Measurements from ENCODE around the gene PTPRG. TPM values are rescaled to one million over a fixed set of nuclear protein-coding genes. Genes with fewer than 3 reads are reported as not detected.

The PTPRG gene
- total RNA-seq, 2 experiments from 2014 or later = 0.03 to 0.05 TPM

DNA sequence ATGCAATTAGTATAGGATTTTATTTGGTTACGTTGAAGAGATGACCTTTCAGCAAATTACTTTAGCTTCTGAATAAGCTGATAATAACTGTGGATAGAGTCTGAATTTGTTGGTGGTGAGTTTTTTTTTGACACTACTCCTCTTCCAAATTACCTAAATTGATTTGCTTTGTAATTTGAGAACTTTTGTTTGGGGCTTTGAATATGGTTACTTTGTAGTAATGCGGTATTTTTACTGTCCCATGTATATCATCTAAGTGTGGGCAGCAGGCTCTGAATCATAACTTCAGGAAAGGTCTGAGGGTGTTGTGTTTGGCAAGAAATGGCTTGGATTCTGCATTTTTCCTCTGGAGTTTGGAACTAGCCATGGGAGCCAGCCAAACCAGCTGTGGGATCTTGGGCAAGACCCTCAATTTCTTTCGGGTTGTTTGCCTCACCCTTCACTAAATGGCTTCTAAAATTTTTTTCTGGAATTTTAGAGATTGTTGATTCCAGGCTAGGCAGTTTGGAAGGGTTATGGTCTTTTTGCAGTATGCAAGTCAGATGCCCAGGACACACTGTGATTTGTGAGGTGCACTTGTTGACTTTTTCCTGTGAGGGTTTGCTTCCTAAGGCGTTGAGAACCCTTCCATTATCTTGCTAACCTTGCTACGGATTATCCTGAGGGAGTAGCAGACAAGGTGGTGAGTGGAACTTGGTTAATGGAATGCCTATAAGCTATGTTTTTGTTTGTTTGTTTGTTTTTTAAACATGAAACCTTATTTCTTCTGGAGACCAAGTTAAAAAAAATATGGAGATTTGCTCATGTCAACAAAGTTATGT, 10.4 kb downstream of the PTPRG start:
- H3K4me1 ChIP-seq (ENCODE audit: insufficient read depth, low read length) = no peaks in the 10 kb centered on the region

DNA sequence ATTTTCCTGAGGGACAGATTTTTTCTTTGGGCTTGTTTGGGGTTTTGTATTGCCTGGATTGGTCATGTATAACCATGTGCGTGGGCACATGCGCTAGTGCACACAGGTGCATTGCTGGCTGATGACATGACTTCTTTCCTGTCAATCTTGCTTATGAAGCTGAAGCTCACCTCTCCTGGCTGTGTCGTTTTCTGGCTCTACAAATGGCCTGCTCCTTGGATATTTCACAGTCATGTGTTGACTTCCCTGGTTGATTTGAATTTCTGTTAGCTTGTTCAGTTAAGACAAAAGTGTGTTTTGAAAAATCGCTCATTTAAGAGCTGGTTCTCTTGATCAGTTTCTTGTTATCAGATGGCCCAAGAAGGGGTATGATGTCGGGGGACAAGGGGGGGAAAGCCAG, 11.5 kb downstream of the PTPRG start:
- no peaks in the 10 kb centered on the region for H3K4me1 ChIP-seq (ENCODE audit: insufficient read depth, low read length)
- no peaks in the 10 kb centered on the region for H3K27me3 ChIP-seq (ENCODE audit: control insufficient read depth in 1 of 2, insufficient read depth in 2 of 2, low read length in 2 of 2)
- H3K27ac ChIP-seq (ENCODE audit: low read depth in 1 of 2, low read length in 2 of 2) = no peak overlapping the region
- CTCF ChIA-PET = no interaction called here
- H3K36me3 ChIP-seq (ENCODE audit: insufficient read depth, low read length) = no peaks in the 10 kb centered on the region
- H3K9me3 ChIP-seq (ENCODE audit: control insufficient read depth in 1 of 2, insufficient read depth in 1 of 2, low read length in 2 of 2) = no peaks in the 10 kb centered on the region
- H3K4me1 Mint-ChIP-seq (ENCODE audit: low read depth) = no peaks in the 10 kb centered on the region
- TF ChIP-seq, protein P1, sequence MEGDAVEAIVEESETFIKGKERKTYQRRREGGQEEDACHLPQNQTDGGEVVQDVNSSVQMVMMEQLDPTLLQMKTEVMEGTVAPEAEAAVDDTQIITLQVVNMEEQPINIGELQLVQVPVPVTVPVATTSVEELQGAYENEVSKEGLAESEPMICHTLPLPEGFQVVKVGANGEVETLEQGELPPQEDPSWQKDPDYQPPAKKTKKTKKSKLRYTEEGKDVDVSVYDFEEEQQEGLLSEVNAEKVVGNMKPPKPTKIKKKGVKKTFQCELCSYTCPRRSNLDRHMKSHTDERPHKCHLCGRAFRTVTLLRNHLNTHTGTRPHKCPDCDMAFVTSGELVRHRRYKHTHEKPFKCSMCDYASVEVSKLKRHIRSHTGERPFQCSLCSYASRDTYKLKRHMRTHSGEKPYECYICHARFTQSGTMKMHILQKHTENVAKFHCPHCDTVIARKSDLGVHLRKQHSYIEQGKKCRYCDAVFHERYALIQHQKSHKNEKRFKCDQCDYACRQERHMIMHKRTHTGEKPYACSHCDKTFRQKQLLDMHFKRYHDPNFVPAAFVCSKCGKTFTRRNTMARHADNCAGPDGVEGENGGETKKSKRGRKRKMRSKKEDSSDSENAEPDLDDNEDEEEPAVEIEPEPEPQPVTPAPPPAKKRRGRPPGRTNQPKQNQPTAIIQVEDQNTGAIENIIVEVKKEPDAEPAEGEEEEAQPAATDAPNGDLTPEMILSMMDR (IDR thresholded peaks at IDR 0.05) = no peak
- intact Hi-C loops (cut with DNase I, micrococcal nuclease) = no loop called here
- H3K4me3 ChIP-seq (ENCODE audit: low read length) = no peak overlapping the region
- no peak overlapping the region for H3K4me3 Mint-ChIP-seq
- peaks cover 18% of the 10 kb centered on the region for H3K27me3 Mint-ChIP-seq
- H3K36me3 Mint-ChIP-seq (ENCODE audit: low read depth) = no peaks in the 10 kb centered on the region
- no peak for ATAC-seq (ENCODE audit: poor library complexity)
- POLR2A ChIA-PET = no interaction called here
- H3K27ac Mint-ChIP-seq = no peak overlapping the region
- peaks cover 3% of the 10 kb centered on the region for H3K9me3 Mint-ChIP-seq
- no peak for DNase-seq

More for the DNA sequence above, 10.4 kb downstream of the PTPRG start:
- Histone ChIP-seq H3K9me3 (ENCODE audit: control insufficient read depth in 1 of 2, insufficient read depth in 1 of 2, low read length in 2 of 2) (no peaks in the 10 kb centered on the region), H3K4me3 (ENCODE audit: low read length) (no peak overlapping the region), H3K27me3 (ENCODE audit: control insufficient read depth in 1 of 2, insufficient read depth in 2 of 2, low read length in 2 of 2) (no peaks in the 10 kb centered on the region), H3K27ac (ENCODE audit: low read depth in 1 of 2, low read length in 2 of 2) (no peak overlapping the region), H3K36me3 (ENCODE audit: insufficient read depth, low read length) (no peaks in the 10 kb centered on the region)
- H3K36me3 Mint-ChIP-seq (ENCODE audit: low read depth) = no peaks in the 10 kb centered on the region
- no peak overlapping the region for H3K27ac Mint-ChIP-seq
- intact Hi-C loops (cut with DNase I, micrococcal nuclease) = no loop called here
- ChIA-PET POLR2A (no interaction called here), CTCF (no interaction called here)
- no peak overlapping the region for H3K4me3 Mint-ChIP-seq
- H3K4me1 Mint-ChIP-seq (ENCODE audit: low read depth) = no peaks in the 10 kb centered on the region
- H3K9me3 Mint-ChIP-seq = peaks cover 3% of the 10 kb centered on the region
- ATAC-seq (ENCODE audit: poor library complexity) = no peak
- H3K27me3 Mint-ChIP-seq = peaks cover 23% of the 10 kb centered on the region
- TF ChIP-seq, protein P1 (IDR thresholded peaks at IDR 0.05) = no peak
- no peak for DNase-seq

DNA sequence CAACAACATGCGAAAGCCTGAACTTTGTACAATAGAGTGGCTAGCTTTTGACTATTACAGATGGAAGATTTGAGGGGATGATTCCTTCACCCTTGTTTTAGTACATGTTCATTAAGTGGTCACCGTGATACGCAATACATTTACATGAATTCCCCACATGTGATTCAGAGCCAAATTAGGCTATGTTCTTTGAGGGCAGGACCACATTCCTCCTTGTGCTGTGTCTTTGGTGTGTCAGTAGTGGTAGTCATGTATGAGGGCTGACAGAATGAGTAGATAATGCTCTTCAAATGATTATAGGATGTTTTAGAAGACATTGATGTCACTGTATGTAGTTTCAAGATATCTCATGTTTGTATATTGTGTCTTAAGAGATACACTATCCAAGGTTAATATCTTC, 12.1 kb downstream of the PTPRG start:
- Mint-ChIP-seq H3K4me1 (ENCODE audit: low read depth) (no peaks in the 10 kb centered on the region), H3K36me3 (ENCODE audit: low read depth) (no peaks in the 10 kb centered on the region), H3K27me3 (peaks cover 14% of the 10 kb centered on the region), H3K4me3 (no peak overlapping the region), H3K9me3 (peaks cover 3% of the 10 kb centered on the region), H3K27ac (no peak overlapping the region)
- DNase-seq (no peak), ATAC-seq (ENCODE audit: poor library complexity) (no peak)
- Histone ChIP-seq H3K4me3 (ENCODE audit: low read length) (no peak overlapping the region), H3K36me3 (ENCODE audit: insufficient read depth, low read length) (no peaks in the 10 kb centered on the region), H3K27ac (ENCODE audit: low read depth in 1 of 2, low read length in 2 of 2) (no peak overlapping the region), H3K4me1 (ENCODE audit: insufficient read depth, low read length) (no peaks in the 10 kb centered on the region), H3K9me3 (ENCODE audit: control insufficient read depth in 1 of 2, insufficient read depth in 1 of 2, low read length in 2 of 2) (no peaks in the 10 kb centered on the region), H3K27me3 (ENCODE audit: control insufficient read depth in 1 of 2, insufficient read depth in 2 of 2, low read length in 2 of 2) (no peaks in the 10 kb centered on the region)
- CTCF ChIA-PET = no interaction called here
- intact Hi-C loops (cut with DNase I, micrococcal nuclease) = no loop called here
- POLR2A ChIA-PET = no interaction called here
- TF ChIP-seq, protein P1 (IDR thresholded peaks at IDR 0.05) = no peak

Measured in CD4-positive, alpha-beta T cell (primary cell).